ENCODE data around the gene TEX12. TPM values are rescaled to one million over a fixed set of nuclear protein-coding genes. Genes with fewer than 3 reads are reported as not detected.

TEX12 gene
- total RNA-seq, 4 donors from 2014 or later = 1.3 to 1.7 TPM; not detected in 2

GRCh38 chr11:112156153-112156955 is 10.8 kb upstream of the TEX12 start:
- H3K36me3 ChIP-seq = no peaks in the 10 kb centered on the region
- no peak overlapping the region for H3K27ac ChIP-seq
- H3K4me1 ChIP-seq = no peaks in the 10 kb centered on the region
- no peaks in the 10 kb centered on the region for H3K9me3 ChIP-seq
- DNase-seq = no peak
- H3K4me3 ChIP-seq = no peak overlapping the region
- no peak for TF ChIP-seq POLR2A (IDR thresholded peaks at IDR 0.05)
- TF ChIP-seq, protein P1, sequence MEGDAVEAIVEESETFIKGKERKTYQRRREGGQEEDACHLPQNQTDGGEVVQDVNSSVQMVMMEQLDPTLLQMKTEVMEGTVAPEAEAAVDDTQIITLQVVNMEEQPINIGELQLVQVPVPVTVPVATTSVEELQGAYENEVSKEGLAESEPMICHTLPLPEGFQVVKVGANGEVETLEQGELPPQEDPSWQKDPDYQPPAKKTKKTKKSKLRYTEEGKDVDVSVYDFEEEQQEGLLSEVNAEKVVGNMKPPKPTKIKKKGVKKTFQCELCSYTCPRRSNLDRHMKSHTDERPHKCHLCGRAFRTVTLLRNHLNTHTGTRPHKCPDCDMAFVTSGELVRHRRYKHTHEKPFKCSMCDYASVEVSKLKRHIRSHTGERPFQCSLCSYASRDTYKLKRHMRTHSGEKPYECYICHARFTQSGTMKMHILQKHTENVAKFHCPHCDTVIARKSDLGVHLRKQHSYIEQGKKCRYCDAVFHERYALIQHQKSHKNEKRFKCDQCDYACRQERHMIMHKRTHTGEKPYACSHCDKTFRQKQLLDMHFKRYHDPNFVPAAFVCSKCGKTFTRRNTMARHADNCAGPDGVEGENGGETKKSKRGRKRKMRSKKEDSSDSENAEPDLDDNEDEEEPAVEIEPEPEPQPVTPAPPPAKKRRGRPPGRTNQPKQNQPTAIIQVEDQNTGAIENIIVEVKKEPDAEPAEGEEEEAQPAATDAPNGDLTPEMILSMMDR (IDR thresholded peaks at IDR 0.05) = no peak
- no peaks in the 10 kb centered on the region for H3K27me3 ChIP-seq
- intact Hi-C loops (cut with DNase I; ENCODE audit: low total_unique reads) = no loop called here

DNA sequence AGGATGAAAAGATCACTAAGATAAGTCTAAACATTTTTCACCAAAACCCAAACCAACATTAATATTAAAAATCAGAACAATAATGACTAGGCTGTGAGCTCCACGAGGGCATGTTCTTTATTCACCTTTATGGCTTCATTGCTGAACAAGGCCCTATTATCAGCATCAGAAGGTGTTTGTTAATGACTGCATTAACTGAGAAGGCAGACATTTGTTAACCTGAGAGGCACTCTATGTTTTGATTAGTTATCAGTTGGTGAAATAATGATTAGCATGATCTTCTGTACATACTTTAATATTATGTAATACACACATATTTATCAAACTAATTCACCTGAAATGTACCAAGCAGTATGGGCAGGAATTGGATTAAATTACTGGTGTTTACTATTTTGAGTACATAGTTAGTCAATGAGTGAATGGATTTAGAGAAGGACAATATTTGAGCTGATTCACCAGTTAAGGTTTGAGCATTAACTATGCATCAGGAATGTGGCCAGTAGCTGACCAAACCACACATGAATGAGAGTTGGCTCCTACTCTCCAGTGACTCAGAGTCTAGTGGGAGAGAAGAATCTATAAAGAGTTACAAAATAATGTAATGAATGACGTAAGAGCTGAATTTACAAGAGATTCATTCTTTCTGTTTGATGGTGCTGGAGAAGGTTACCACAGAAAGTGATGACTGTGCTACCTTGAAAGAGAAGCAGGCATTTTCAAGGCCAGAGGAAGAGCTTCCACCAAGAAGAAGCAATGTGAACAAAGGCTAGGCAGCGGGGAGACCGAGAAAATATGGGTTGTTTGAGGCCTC is 10.0 kb upstream of the TEX12 start:
- H3K27ac ChIP-seq = no peak overlapping the region
- no peaks in the 10 kb centered on the region for H3K36me3 ChIP-seq

DNA sequence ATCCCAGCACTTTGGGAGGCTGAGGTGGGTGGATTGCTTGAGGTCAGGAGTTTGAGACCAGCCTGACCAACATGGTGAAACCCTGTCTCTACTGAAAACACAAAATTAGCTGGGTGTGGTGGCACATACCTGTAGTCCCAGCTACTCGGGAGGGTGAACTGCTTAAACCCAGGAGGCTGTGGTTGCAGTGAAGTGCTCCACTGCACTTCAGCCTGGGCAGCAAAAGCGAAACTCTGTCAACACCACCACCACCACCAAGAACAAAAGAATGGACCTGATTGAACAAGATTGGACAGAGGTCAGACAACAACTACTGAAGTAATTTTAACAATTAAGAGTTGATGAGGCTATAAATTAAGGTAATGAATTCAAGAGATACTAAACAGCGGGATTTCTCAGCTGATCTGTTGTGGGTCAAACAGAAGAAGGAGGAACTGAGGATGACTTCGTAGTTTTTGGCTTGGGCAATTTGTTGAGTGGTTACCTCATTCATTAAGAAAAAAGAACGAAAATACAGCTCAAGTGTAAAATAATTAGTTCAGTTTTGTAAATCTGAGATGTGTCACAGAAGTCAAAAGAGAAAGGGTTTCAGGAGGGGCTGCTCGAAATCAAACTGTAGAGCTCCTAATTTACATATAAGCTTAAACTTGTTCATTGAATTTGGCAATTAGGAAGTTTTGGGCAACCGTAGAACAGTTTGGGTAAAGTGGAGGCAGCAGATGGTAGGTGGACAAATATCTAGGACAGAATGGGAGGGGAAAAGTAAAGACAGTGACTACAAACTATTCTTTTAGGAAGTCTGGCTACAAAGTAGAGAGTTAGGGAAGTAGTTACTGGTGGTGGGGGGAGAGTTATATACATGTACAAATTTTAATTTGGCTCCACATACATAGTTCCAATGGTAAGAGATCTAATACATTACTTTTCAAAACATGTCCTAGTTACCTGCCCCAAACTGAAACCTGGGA is 7.8 kb upstream of the TEX12 start:
- no peak for DNase-seq
- no peak overlapping the region for H3K27ac ChIP-seq
- H3K27me3 ChIP-seq = no peaks in the 10 kb centered on the region
- H3K9me3 ChIP-seq = no peaks in the 10 kb centered on the region
- H3K4me3 ChIP-seq = no peak overlapping the region
- TF ChIP-seq POLR2A (IDR thresholded peaks at IDR 0.05) = no peak
- TF ChIP-seq, protein P1 (IDR thresholded peaks at IDR 0.05) = no peak
- H3K4me1 ChIP-seq = no peaks in the 10 kb centered on the region
- intact Hi-C loops (cut with DNase I; ENCODE audit: low total_unique reads) = no loop called here
- no peaks in the 10 kb centered on the region for H3K36me3 ChIP-seq

More for the DNA sequence above, 10.0 kb upstream of the TEX12 start:
- intact Hi-C loops (cut with DNase I; ENCODE audit: low total_unique reads) = no loop called here
- no peaks in the 10 kb centered on the region for H3K27me3 ChIP-seq
- DNase-seq = no peak
- no peaks in the 10 kb centered on the region for H3K4me1 ChIP-seq
- no peaks in the 10 kb centered on the region for H3K9me3 ChIP-seq
- no peak overlapping the region for H3K4me3 ChIP-seq
- TF ChIP-seq POLR2A (IDR thresholded peaks at IDR 0.05) = no peak
- TF ChIP-seq, protein P1 (IDR thresholded peaks at IDR 0.05) = no peak

GRCh38 chr11:112160091-112160848 is 6.9 kb upstream of the TEX12 start:
- no peak for TF ChIP-seq POLR2A (IDR thresholded peaks at IDR 0.05)
- TF ChIP-seq, protein P1 (IDR thresholded peaks at IDR 0.05) = no peak
- Histone ChIP-seq H3K4me1 (no peaks in the 10 kb centered on the region), H3K27ac (no peak overlapping the region), H3K4me3 (no peak overlapping the region), H3K27me3 (no peaks in the 10 kb centered on the region), H3K36me3 (no peaks in the 10 kb centered on the region), H3K9me3 (no peaks in the 10 kb centered on the region)
- intact Hi-C loops (cut with DNase I; ENCODE audit: low total_unique reads) = no loop called here
- DNase-seq = no peak

Data from uterus (tissue), 4 donors.